NCI-H460 (cell line): Measurements from ENCODE around the gene SYNGR4. TPM values are rescaled to one million over a fixed set of nuclear protein-coding genes. Genes with fewer than 3 reads are reported as not detected.

Experiments used
- DNase-seq: peaks from one replicate; pipeline ENCODE4 v3.0.0-alpha.2; 2016; ENCODE audit warnings: low read depth; ENCODE audit errors: extremely low read depth
- total RNA-seq: library from RNA; depleted of rRNA; stranded (reverse); fragments of >200 nt; shearing (Covaris generic); gene quantifications from 2 replicates; pipeline ENCODE4 v1.2.3, GENCODE V29; 2014; rRNA removed

The SYNGR4 gene
- total RNA-seq, 1 experiment from 2014 or later, result 0.17 TPM

- no peak for DNase-seq
These were observed 60.6 kb downstream of the SYNGR4 start for GRCh38 chr19:48424694-48425219.

Other genes starting within 250 kb of the SYNGR4 start
- 22.5 and 25.9 TPM in 2 replicates for gene LIG1, start 194.0 kb upstream of the SYNGR4 start, total RNA-seq
- 1.3 and 1.5 TPM in 2 replicates for gene ZSWIM9, start 193.7 kb upstream of the SYNGR4 start, total RNA-seq
- 25.6 and 25.8 TPM in 2 replicates for gene CARD8, start 108.5 kb upstream of the SYNGR4 start, total RNA-seq
- gene ZNF114, start 94.3 kb upstream of the SYNGR4 start, total RNA-seq, result 3.3 and 3.7 TPM in 2 replicates
- gene EMP3, start 38.8 kb upstream of the SYNGR4 start, total RNA-seq, result 80.7 and 84.7 TPM in 2 replicates
- gene TMEM143, start 427 bp upstream of the SYNGR4 start, total RNA-seq, result 2.4 and 4.0 TPM in 2 replicates
- 78.2 and 78.7 TPM in 2 replicates for gene KDELR1, start 27.2 kb downstream of the SYNGR4 start, total RNA-seq
- 0.25 and 0.40 TPM in 2 replicates for gene GRIN2D, start 29.3 kb downstream of the SYNGR4 start, total RNA-seq
- 19.3 and 26.3 TPM in 2 replicates for gene GRWD1, start 81.6 kb downstream of the SYNGR4 start, total RNA-seq
- gene KCNJ14, start 91.2 kb downstream of the SYNGR4 start, total RNA-seq, result 1.8 and 2.0 TPM in 2 replicates
- 22.2 and 26.3 TPM in 2 replicates for gene CYTH2, start 105.0 kb downstream of the SYNGR4 start, total RNA-seq
- 0.05 TPM in 1 of 2 replicates, not detected in the other for gene LMTK3, start 147.5 kb downstream of the SYNGR4 start, total RNA-seq
- gene SULT2B1, start 187.8 kb downstream of the SYNGR4 start, total RNA-seq, result 0.12 TPM in 1 of 2 replicates, not detected in the other
- not detected in 2 replicates for gene SPACA4, start 242.4 kb downstream of the SYNGR4 start, total RNA-seq